OCI-LY1 (cell line): Measurements from ENCODE around the gene RNASE1.

Experiments used
- H2AFZ ChIP-seq: fragments of 200-600 bp; sonication (generic), shearing (Covaris generic); 2 replicates; pipeline ENCODE4 v1.6.0; 2014; ENCODE audit warnings: antibody characterized with exemption, mild to moderate bottlenecking, low read length
- H3F3A ChIP-seq: fragments of 200-600 bp; sonication (generic), shearing (Covaris generic); 2 replicates; pipeline ENCODE4 v1.6.0; 2014; ENCODE audit warnings: mild to moderate bottlenecking, antibody characterized with exemption, low read length, moderate library complexity; ENCODE audit not compliant: insufficient read depth
- H3K27ac ChIP-seq: fragments of 200-600 bp; sonication (generic); 2 replicates; pipeline ENCODE4 v1.5.1; 2014; ENCODE audit warnings: low read length, mixed run types, mild to moderate bottlenecking, low read depth; ENCODE audit not compliant: poor library complexity, severe bottlenecking
- H3K27me3 ChIP-seq: fragments of 200-600 bp; sonication (generic); 2 replicates; pipeline ENCODE4 v1.6.0; 2014; ENCODE audit warnings: antibody characterized with exemption, mild to moderate bottlenecking, low read length, moderate library complexity; ENCODE audit not compliant: insufficient read depth
- H3K36me3 ChIP-seq: fragments of 200-600 bp; sonication (generic); 2 replicates; pipeline ENCODE4 v1.6.1; 2014; ENCODE audit warnings: mild to moderate bottlenecking, antibody characterized with exemption, low read length, moderate library complexity, mixed read lengths; ENCODE audit not compliant: insufficient read depth
- H3K4me1 ChIP-seq: fragments of 200-600 bp; sonication (generic); 2 replicates; pipeline ENCODE4 v1.5.1; 2014; ENCODE audit warnings: mild to moderate bottlenecking, low read length, moderate library complexity; ENCODE audit not compliant: insufficient read depth, severe bottlenecking
- H3K4me2 ChIP-seq: fragments of 200-600 bp; sonication (generic), shearing (Covaris generic); 2 replicates; pipeline ENCODE4 v1.6.1; 2014; ENCODE audit warnings: low read length
- H3K4me3 ChIP-seq: fragments of 200-600 bp; sonication (generic); 2 replicates; pipeline ENCODE4 v1.5.1; 2014; ENCODE audit warnings: low read length, low read depth, mild to moderate bottlenecking, mixed read lengths; ENCODE audit not compliant: poor library complexity, severe bottlenecking
- H3K79me2 ChIP-seq: fragments of 200-600 bp; shearing (Covaris generic); 2 replicates; pipeline ENCODE4 v1.6.1; 2016; ENCODE audit warnings: mixed run types, low read length, mixed read lengths; ENCODE audit not compliant: insufficient read depth
- H3K9ac ChIP-seq: fragments of 200-600 bp; sonication (generic), shearing (Covaris generic); 2 replicates; pipeline ENCODE4 v1.6.1; 2014; ENCODE audit warnings: mild to moderate bottlenecking, low read length, mixed read lengths
- H3K9me2 ChIP-seq: fragments of 200-600 bp; sonication (generic), shearing (Covaris generic); 2 replicates; pipeline ENCODE4 v1.6.1; 2014; ENCODE audit warnings: low read depth, mild to moderate bottlenecking, low read length, mixed read lengths
- H3K9me3 ChIP-seq: fragments of 200-600 bp; shearing (Covaris generic); 2 replicates; pipeline ENCODE4 v1.6.1; 2014; ENCODE audit warnings: low read length, mixed read lengths
- H4K20me1 ChIP-seq: fragments of 200-600 bp; sonication (generic), shearing (Covaris generic); 2 replicates; pipeline ENCODE4 v1.6.0; 2016; ENCODE audit warnings: mild to moderate bottlenecking, low read length; ENCODE audit not compliant: insufficient read depth
- CTCF ChIP-seq: fragments of 200-600 bp; sonication (generic), shearing (Covaris generic); IDR thresholded peaks from 2 replicates; pipeline ENCODE4 v1.5.1; 2017; ENCODE audit warnings: mild to moderate bottlenecking, antibody characterized with exemption, low read length, moderate library complexity, mixed read lengths
- EZH2 ChIP-seq: fragments of 200-600 bp; sonication (generic), shearing (Covaris generic); IDR thresholded peaks from 2 replicates; pipeline ENCODE4 v1.8.0; 2017; ENCODE audit warnings: borderline replicate concordance, mixed run types, mild to moderate bottlenecking, antibody characterized with exemption, low read length, moderate library complexity, mixed read lengths

RNASE1 gene

GRCh38 chr14:20801726-20802125 lies 918 bp downstream of the RNASE1 start:
- Histone ChIP-seq H3K27ac (no peak overlapping the region), H3F3A (no peaks in the 10 kb centered on the region), H3K9me3 (no peaks in the 10 kb centered on the region), H3K27me3 (peaks cover 6% of the 10 kb centered on the region; the same call in 1 of the 2 replicates), H3K4me2 (no peak overlapping the region), H4K20me1 (no peaks in the 10 kb centered on the region), H3K79me2 (no peaks in the 10 kb centered on the region), H2AFZ (no peak overlapping the region), H3K9me2 (no peaks in the 10 kb centered on the region), H3K4me1 (no peaks in the 10 kb centered on the region), H3K9ac (no peak overlapping the region), H3K4me3 (no peak overlapping the region), H3K36me3 (no peaks in the 10 kb centered on the region)
- TF ChIP-seq CTCF, result no peak
- no peak for TF ChIP-seq EZH2

GRCh38 chr14:20799892-20800544 lies 2.6 kb downstream of the RNASE1 start:
- H3K27ac ChIP-seq, result no peak overlapping the region
- TF ChIP-seq CTCF (no peak), EZH2 (no peak)

GRCh38 chr14:20799456-20799891 lies 3.2 kb downstream of the RNASE1 start:
- TF ChIP-seq EZH2, result no peak
- no peak for TF ChIP-seq CTCF
- no peak overlapping the region for H3K9ac ChIP-seq
- H3K79me2 ChIP-seq, result no peaks in the 10 kb centered on the region
- no peak overlapping the region for H3K27ac ChIP-seq
- H3F3A ChIP-seq, result no peaks in the 10 kb centered on the region
- H3K9me3 ChIP-seq, result no peaks in the 10 kb centered on the region
- H3K4me1 ChIP-seq, result no peaks in the 10 kb centered on the region
- H3K36me3 ChIP-seq, result no peaks in the 10 kb centered on the region
- no peak overlapping the region for H2AFZ ChIP-seq
- H3K4me3 ChIP-seq, result no peak overlapping the region
- H3K27me3 ChIP-seq, result peaks cover 6% of the 10 kb centered on the region; the same call in 1 of the 2 replicates
- no peak overlapping the region for H3K4me2 ChIP-seq
- H3K9me2 ChIP-seq, result no peaks in the 10 kb centered on the region
- H4K20me1 ChIP-seq, result no peaks in the 10 kb centered on the region

More at GRCh38 chr14:20799892-20800544, 2.6 kb downstream of the RNASE1 start:
- no peaks in the 10 kb centered on the region for H3K36me3 ChIP-seq
- H3F3A ChIP-seq, result no peaks in the 10 kb centered on the region
- no peaks in the 10 kb centered on the region for H4K20me1 ChIP-seq
- no peak overlapping the region for H3K9ac ChIP-seq
- no peaks in the 10 kb centered on the region for H3K4me1 ChIP-seq
- no peaks in the 10 kb centered on the region for H3K79me2 ChIP-seq
- H3K4me2 ChIP-seq, result no peak overlapping the region
- no peaks in the 10 kb centered on the region for H3K9me3 ChIP-seq
- no peak overlapping the region for H3K4me3 ChIP-seq
- H3K27me3 ChIP-seq, result peaks cover 6% of the 10 kb centered on the region; the same call in 1 of the 2 replicates
- no peaks in the 10 kb centered on the region for H3K9me2 ChIP-seq
- no peak overlapping the region for H2AFZ ChIP-seq
